AG04449 (cell line): ENCODE results near the gene FCHSD2.

Experiments
- CTCF ChIA-PET: fragments of 350-600 bp; formaldehyde crosslinking; extraction: SDS; loops from one replicate; lab custom pipeline; 2021; ENCODE audit warnings: antibody characterized with exemption; lab: Yijun Ruan, JAX
- POLR2A ChIA-PET: fragments of 400-600, 350-600 bp; formaldehyde crosslinking; extraction: SDS; loops from one replicate; lab custom pipeline; 2020; ENCODE audit warnings: antibody characterized with exemption, inconsistent platforms; lab: Yijun Ruan, JAX
- DNase-seq: peaks from one replicate; pipeline ENCODE4 v3.0.0-alpha.2; 2010; ENCODE audit warnings: low read depth, low spot score
- H3K4me3 ChIP-seq: 2 replicates; pipeline ENCODE4 v1.5.1; 2011; ENCODE audit warnings: low read depth, mild to moderate bottlenecking, control low read depth, low read length
- CTCF ChIP-seq: IDR thresholded peaks from one replicate; pipeline ENCODE4 v1.5.1; 2011; ENCODE audit warnings: mild to moderate bottlenecking, moderate library complexity, low read length, control low read depth, inconsistent platforms; ENCODE audit not compliant: insufficient read depth; ENCODE audit errors: missing control alignments

Gene FCHSD2

GRCh38 chr11:73053964-73054363 lies 88.2 kb downstream of the FCHSD2 start:
- no peak for TF ChIP-seq CTCF

GRCh38 chr11:73048446-73048845 lies 93.7 kb downstream of the FCHSD2 start:
- H3K4me3 ChIP-seq: no peak overlapping the region
- CTCF ChIA-PET: interaction anchor here (1.0 kb wide), 1 partner anchor 216 kb away, joined by 5 read pairs; no protein-coding TSS in a partner anchor
- POLR2A ChIA-PET: no interaction called here
- DNase-seq: no peak
- no peak for TF ChIP-seq CTCF

More at GRCh38 chr11:73053964-73054363, 88.2 kb downstream of the FCHSD2 start:
- no peak for DNase-seq
- CTCF ChIA-PET: no interaction called here
- no peak overlapping the region for H3K4me3 ChIP-seq
- POLR2A ChIA-PET: no interaction called here

GRCh38 chr11:73047773-73048371 lies 94.2 kb downstream of the FCHSD2 start:
- H3K4me3 ChIP-seq: no peak overlapping the region
- DNase-seq: no peak
- ChIA-PET CTCF (interaction anchor here (1.0 kb wide), 1 partner anchor 216 kb away, joined by 5 read pairs; no protein-coding TSS in a partner anchor), POLR2A (no interaction called here)
- no peak for TF ChIP-seq CTCF

GRCh38 chr11:73040046-73040445 lies 102.1 kb downstream of the FCHSD2 start:
- H3K4me3 ChIP-seq: no peak overlapping the region
- no peak for DNase-seq
- CTCF ChIA-PET: no interaction called here
- POLR2A ChIA-PET: no interaction called here
- no peak for TF ChIP-seq CTCF

GRCh38 chr11:73034777-73035176 lies 107.3 kb downstream of the FCHSD2 start:
- ChIA-PET CTCF (no interaction called here), POLR2A (no interaction called here)
- TF ChIP-seq CTCF: no peak

GRCh38 chr11:73034331-73034730 lies 107.8 kb downstream of the FCHSD2 start:
- CTCF ChIA-PET: no interaction called here
- no peak overlapping the region for H3K4me3 ChIP-seq
- no peak for DNase-seq
- POLR2A ChIA-PET: no interaction called here
- no peak for TF ChIP-seq CTCF

More at GRCh38 chr11:73034777-73035176, 107.3 kb downstream of the FCHSD2 start:
- DNase-seq: no peak
- no peak overlapping the region for H3K4me3 ChIP-seq
